GM12892 (cell line): ENCODE measurements around the gene LGALS8.

Source experiments
- POLR2A ChIP-seq: IDR thresholded peaks from 2 replicates; pipeline ENCODE4 v1.6.1; 2011; ENCODE audit warnings: low read depth, low read length, control low read depth
- POLR2AphosphoS5 ChIP-seq: IDR thresholded peaks from 2 replicates; pipeline ENCODE4 v1.6.1; 2011; ENCODE audit warnings: low read depth, low read length, control low read depth
- TAF1 ChIP-seq: IDR thresholded peaks from 2 replicates; pipeline ENCODE4 v1.6.1; 2011; ENCODE audit warnings: low read depth, mild to moderate bottlenecking, control low read depth, low read length, borderline replicate concordance

DNA sequence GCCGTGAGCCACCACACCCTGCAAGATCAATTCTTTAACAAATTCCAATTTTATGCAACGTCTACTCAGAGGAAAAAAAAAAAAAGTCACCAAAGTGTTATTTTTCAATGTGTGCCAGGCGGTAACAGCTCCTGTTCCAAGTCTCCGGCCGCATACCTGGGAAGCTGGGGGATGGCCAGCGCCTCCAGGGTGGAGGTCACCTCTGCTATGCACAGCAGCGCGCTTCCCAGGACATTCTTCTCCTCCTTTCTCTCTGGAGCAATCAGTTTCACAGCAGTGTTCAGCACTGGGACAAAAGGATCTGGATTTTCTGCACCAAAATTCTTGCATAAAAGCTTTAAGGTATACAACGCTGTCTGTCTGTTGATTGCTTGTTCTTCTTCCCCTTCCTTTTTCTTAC, 34.3 kb downstream of the LGALS8 start:
- no peak for TF ChIP-seq POLR2A
- TF ChIP-seq TAF1: no peak
- TF ChIP-seq POLR2AphosphoS5: no peak
